Prostate gland (tissue), 2 donors: ENCODE results near the gene FGF11. TPM values are rescaled to one million over a fixed set of nuclear protein-coding genes. Genes with fewer than 3 reads are reported as not detected.
"Not testable (repeated sequence)": the region's sequence is repeated elsewhere in the genome, so short reads cannot be mapped to it uniquely, and the experiment has no call there.

Experiments
- DNase-seq: peaks from one replicate; pipeline ENCODE4 v3.0.0-alpha.2; 2019; ENCODE audit warnings: low spot score
- H3K27ac ChIP-seq, 2 donors: fragments of 200-600 bp; sonication (generic); 2 replicates each; pipeline ENCODE4 v1.5.1; 2017 to 2019
- H3K27me3 ChIP-seq: fragments of 200-600 bp; sonication (generic); replicated peaks from 2 replicates; pipeline ENCODE4 v1.5.1; 2019; ENCODE audit not compliant: insufficient read depth
- H3K36me3 ChIP-seq, 2 donors: fragments of 200-600 bp; sonication (generic); 1 replicate in 1 of 2; 2 replicates in 1 of 2; pipeline versions ENCODE4 v1.5.1 to v1.8.1; 2017 to 2019
- H3K4me1 ChIP-seq: fragments of 200-600 bp; sonication (generic); replicated peaks from 2 replicates; pipeline ENCODE4 v1.5.1; 2019
- H3K4me3 ChIP-seq, 2 donors: fragments of 200-600 bp; sonication (generic); 2 replicates each; pipeline ENCODE4 v1.5.1; 2017 to 2019
- H3K9me3 ChIP-seq: fragments of 200-600 bp; sonication (generic); 2 replicates; pipeline ENCODE4 v1.5.1; 2017
- POLR2A ChIP-seq: fragments of 450-650 bp; IDR thresholded peaks from one replicate; pipeline ENCODE4 v1.6.1; 2016; ENCODE audit warnings: antibody characterized with exemption, mild to moderate bottlenecking
- POLR2AphosphoS5 ChIP-seq: sonication (generic); formaldehyde crosslinking; IDR thresholded peaks from one replicate; pipeline ENCODE4 v1.6.1; 2017; ENCODE audit warnings: antibody characterized with exemption
- WGBS: methylation state at CpG from one replicate; pipeline ENCODE4 v1.1.5; 2018; 5-methylcytosine and 5-hydroxymethylcytosine counted together
- intact Hi-C: fragments of 100-400 bp; cut with DNase I; formaldehyde crosslinking; loops from one replicate; pipeline ENCODE4 v1.14.2; 2022
- total RNA-seq, 2 donors: library from RNA; depleted of rRNA; stranded (reverse); fragments of >200 nt; gene quantifications; one replicate each; pipeline ENCODE4 v1.1.0, GENCODE V29; 2016
- TF ChIP-seq, protein P1 (sequence below), 4 experiments: fragments of 200-600 bp in 2 of 4; fragments of 450-650 bp in 2 of 4; sonication (generic) in 2 of 4; IDR thresholded peaks; 1 replicate in 3 of 4; 2 replicates in 1 of 4; pipeline ENCODE4 v1.5.1; 2016 to 2019; ENCODE audit warnings: antibody characterized with exemption in 4 of 4, mild to moderate bottlenecking in 2 of 4, moderate library complexity in 2 of 4

The FGF11 gene
- total RNA-seq, 2 donors from 2014 or later: 1.2 to 4.2 TPM

DNA sequence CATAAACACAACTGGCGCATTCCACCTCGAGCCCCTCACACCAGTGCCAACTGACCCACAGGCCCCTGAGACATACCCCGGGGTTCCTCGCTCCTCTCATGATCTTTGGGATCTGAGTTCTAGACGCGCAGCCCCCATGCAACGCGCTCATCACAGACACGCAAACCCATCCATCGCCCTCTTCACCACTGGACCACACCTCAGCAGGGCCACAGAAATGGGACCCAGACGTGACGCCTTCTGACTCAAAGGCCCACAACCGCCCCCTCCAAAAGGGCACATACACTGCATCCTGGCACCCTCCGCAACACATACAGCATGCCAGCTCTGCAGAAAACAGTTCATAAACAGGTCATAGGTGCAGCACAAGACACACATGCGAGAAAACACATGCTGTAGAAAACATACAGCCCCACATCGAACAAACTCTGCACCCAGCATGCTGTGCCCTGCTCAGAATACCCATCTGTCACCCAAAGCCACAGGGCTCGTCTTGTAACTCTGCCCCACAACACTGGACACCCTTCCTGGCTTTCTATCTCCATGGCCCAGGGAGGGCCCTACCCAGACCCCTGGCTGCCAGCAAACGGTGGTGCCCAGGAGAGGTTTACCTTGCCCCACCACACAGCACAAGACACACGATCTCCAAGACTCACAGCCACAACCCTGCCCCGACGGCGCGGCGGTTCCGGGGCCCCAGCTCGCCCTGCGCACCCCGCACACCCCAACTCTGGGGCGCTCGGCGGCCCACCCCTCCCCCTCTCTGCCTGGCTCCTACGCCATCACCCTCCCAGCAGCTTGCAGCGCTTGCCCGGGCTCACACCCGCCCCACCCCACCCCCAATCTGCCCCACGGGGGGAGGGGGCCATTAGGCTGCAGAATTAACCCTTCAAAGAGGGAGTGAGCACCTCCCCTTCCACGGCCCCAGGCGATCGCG, 39.2 kb downstream of the FGF11 start:
- no peak for TF ChIP-seq POLR2A
- TF ChIP-seq POLR2AphosphoS5: no peak
- TF ChIP-seq, protein P1, sequence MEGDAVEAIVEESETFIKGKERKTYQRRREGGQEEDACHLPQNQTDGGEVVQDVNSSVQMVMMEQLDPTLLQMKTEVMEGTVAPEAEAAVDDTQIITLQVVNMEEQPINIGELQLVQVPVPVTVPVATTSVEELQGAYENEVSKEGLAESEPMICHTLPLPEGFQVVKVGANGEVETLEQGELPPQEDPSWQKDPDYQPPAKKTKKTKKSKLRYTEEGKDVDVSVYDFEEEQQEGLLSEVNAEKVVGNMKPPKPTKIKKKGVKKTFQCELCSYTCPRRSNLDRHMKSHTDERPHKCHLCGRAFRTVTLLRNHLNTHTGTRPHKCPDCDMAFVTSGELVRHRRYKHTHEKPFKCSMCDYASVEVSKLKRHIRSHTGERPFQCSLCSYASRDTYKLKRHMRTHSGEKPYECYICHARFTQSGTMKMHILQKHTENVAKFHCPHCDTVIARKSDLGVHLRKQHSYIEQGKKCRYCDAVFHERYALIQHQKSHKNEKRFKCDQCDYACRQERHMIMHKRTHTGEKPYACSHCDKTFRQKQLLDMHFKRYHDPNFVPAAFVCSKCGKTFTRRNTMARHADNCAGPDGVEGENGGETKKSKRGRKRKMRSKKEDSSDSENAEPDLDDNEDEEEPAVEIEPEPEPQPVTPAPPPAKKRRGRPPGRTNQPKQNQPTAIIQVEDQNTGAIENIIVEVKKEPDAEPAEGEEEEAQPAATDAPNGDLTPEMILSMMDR (IDR thresholded peaks at IDR 0.05): peak in 1 of 4 experiments; percentile 6
- peaks cover 22% of the 10 kb centered on the region for H3K4me1 ChIP-seq
- H3K4me3 ChIP-seq: peak overlapping the region; percentile 100
- intact Hi-C loops: loop anchor here (5.0 kb wide), 2 partner anchors 41 to 76 kb away; partner anchors contain the start of genes FGF11, TMEM102 and TMEM256
- H3K27me3 ChIP-seq: no peaks in the 10 kb centered on the region
- WGBS: 11% methylated on average over 39 of the region's 40 CpGs
- H3K36me3 ChIP-seq: no peaks in the 10 kb centered on the region
- H3K9me3 ChIP-seq: no peaks in the 10 kb centered on the region
- peak overlapping the region; percentile 100 for H3K27ac ChIP-seq
- DNase-seq: peak; percentile 42

DNA sequence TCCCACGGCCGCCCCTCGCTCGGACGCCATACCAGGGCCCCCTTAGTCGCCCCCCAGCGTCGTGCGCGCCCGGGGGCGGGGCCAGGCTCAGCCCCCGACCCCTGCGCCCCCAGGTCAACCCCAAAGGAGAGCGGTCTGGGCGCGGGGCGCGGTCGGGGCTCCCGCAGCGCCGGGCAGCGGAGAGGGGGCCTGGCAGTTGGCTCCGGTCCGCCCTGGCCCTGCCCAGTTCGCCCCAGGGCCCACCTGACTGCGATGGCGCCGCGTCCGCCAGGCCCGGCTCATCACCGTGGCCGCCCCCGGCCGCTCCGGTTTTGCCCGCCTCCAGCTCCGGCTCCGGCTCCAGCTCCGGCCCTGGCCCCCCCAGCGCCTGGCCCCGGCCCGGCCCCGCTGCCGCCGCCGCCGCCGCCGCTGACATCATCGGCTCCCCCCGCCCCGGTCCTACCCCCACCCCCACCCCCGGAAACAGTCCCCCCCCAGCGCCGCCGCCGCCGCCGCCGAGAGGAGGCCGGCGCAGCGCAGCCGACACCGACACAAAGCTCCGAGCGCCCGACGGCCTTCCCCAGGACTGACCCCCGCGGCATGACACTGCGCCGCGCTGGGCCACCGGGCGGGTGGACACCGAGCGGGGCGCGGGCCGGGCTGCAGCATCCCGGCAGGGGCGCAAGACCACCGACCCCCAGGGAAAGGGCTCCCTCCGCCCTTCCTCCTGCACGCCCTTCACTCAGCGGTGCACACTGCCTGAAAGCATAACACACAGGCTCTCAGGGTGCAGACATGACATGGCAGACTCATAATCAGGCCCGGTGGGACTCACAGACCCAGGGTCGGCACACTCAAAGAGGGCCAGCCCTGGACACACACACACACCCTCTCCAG, 40.1 kb downstream of the FGF11 start, which contains the start of gene ZBTB4:
Gene ZBTB4, minus strand, starts transcription at position 419 of the 876 bp plus-strand sequence. CDS start 12,830 bp downstream, outside the sequence.
- intact Hi-C loops: loop anchor here (5.0 to 10.0 kb wide), 4 partner anchors 42 to 205 kb away; partner anchors contain the start of genes FGF11, KCTD11, TMEM102 and TMEM256
- DNase-seq: peak; percentile 62

DNA sequence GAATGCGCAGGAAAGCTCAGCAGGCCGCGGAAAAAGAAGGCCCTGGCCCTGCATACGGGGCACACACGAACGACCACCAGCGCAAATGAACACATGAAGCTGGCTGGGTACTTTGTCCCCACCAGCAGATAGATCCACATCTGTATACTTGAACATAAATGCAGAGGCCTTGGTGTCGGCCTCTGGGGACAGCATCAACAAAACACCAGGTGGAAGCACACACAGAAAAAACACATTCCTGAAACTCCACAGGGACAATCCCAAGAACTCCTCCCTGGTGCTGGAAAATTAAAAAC, 40.7 kb downstream of the FGF11 start:
- Histone ChIP-seq H3K27me3 (no peaks in the 10 kb centered on the region), H3K36me3 (no peaks in the 10 kb centered on the region), H3K4me3 (peak overlapping the region; percentile 100), H3K9me3 (no peaks in the 10 kb centered on the region), H3K4me1 (peaks cover 22% of the 10 kb centered on the region), H3K27ac (peak overlapping the region; percentile 100)
- DNase-seq: no peak
- intact Hi-C loops: loop anchor here (10.0 kb wide), 2 partner anchors 125 to 205 kb away; partner anchors contain the start of genes KCTD11, TMEM95, TP53 and WRAP53
- TF ChIP-seq, protein P1 (IDR thresholded peaks at IDR 0.05): no peak
- TF ChIP-seq POLR2AphosphoS5: no peak
- TF ChIP-seq POLR2A: no peak
- WGBS: 3% methylated on average over 8 of the region's 8 CpGs

More for the DNA sequence above, 40.1 kb downstream of the FGF11 start, which contains the start of gene ZBTB4:
- Histone ChIP-seq H3K4me1 (peaks cover 22% of the 10 kb centered on the region), H3K4me3 (peak within 1 kb of the TSS; percentile 100), H3K27ac (peak within 1 kb of the TSS; percentile 100), H3K27me3 (no peaks in the 10 kb centered on the region), H3K9me3 (no peaks in the 10 kb centered on the region), H3K36me3 (no peaks in the 10 kb centered on the region)
- under 1% methylated on average over 55 of the region's 92 CpGs for WGBS
- TF ChIP-seq, protein P1 (IDR thresholded peaks at IDR 0.05): no peak
- TF ChIP-seq POLR2AphosphoS5 (no peak), POLR2A (peak; percentile 54)

DNA sequence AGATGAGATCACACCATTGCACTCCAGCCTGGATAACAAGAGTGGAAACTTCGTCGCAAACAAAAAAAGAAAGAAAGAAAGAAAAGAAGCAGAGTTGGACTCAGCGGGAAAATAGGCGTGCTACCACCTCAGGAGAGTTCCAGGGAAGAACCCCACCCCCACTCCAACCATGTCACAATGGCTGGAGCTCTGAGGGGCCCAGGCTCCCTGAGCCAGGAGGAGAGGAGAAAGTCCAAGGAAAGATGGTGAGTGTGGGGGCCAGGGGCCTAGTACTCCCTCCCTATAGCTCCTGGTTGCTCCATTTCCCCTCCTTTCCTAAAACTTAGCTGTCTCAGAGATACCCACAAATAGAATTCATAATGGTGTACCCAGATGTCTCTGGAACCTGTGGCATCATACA, 42.0 kb downstream of the FGF11 start, which contains the start of gene SLC35G6:
Gene SLC35G6, plus strand, starts transcription at position 172 of the 400 bp plus-strand sequence. Its CDS starts 71 bp downstream, at position 243.
- peaks cover 17% of the 10 kb centered on the region for H3K4me1 ChIP-seq
- H3K27me3 ChIP-seq, H3K36me3 ChIP-seq, H3K9me3 ChIP-seq, DNase-seq, H3K4me3 ChIP-seq: not testable (repeated sequence)
- 86% methylated on average over 4 of the region's 4 CpGs for WGBS
- intact Hi-C loops: loop anchor here (10.0 kb wide), 2 partner anchors 126 to 204 kb away; partner anchors contain the start of genes KCTD11, TMEM95, TP53 and WRAP53
- peak within 1 kb of the TSS; percentile 100 for H3K27ac ChIP-seq

DNA sequence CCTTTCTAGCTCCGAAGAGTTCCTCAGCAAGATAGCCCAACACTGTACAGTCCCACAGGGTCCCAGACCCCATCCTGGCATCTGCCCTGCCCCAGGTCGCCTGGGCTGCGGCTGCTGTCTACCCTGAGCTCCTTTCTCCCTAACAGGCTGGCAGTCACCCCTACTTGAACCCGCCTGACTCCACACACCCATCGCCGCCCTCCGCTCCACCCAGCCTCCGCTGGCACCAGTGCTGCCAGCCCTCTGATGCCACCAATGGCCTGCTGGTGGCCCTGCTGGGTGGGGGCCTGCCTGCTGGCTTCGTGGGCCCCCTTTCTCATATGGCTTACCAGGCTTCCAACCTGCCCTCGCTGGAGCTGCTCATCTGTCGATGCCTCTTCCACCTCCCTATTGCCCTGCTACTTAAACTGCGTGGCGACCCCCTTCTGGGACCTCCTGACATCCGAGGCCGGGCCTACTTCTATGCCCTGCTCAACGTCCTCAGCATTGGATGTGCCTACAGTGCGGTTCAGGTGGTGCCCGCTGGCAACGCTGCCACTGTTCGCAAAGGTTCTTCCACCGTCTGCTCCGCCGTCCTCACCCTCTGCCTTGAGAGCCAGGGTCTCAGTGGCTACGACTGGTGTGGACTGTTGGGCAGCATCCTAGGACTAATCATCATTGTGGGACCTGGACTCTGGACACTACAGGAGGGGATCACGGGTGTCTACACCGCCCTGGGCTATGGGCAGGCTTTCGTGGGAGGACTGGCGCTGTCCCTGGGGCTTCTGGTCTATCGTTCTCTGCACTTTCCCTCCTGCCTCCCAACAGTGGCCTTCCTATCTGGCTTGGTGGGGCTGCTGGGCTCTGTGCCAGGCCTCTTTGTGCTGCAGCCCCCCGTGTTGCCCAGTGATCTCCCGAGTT, 42.8 kb downstream of the FGF11 start:
- not testable (repeated sequence) for H3K4me3 ChIP-seq, H3K36me3 ChIP-seq, DNase-seq, H3K4me1 ChIP-seq, H3K27me3 ChIP-seq, H3K9me3 ChIP-seq
- peak overlapping the region in 1 of 2 donors; percentile 100 for H3K27ac ChIP-seq
- 87% methylated on average over 30 of the region's 31 CpGs for WGBS
- intact Hi-C loops: loop anchor here (10.0 kb wide), 2 partner anchors 127 to 203 kb away; partner anchors contain the start of genes KCTD11, TMEM95, TP53 and WRAP53

DNA sequence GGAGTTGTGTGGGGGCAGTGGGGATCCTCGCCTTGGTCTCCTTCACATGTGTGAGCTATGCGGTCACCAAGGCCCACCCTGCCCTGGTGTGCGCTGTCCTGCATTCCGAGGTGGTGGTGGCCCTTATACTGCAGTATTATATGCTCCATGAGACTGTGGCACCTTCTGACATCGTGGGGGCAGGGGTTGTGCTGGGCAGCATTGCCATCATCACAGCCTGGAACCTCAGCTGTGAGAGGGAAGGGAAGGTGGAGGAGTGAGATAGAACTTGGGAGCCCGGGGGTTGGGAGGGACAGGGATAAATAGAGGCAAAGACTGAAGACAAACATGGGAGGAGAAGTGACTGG, 43.4 kb downstream of the FGF11 start:
- H3K4me1 ChIP-seq, H3K9me3 ChIP-seq, DNase-seq, H3K36me3 ChIP-seq, H3K27me3 ChIP-seq: not testable (repeated sequence)
- intact Hi-C loops: loop anchor here (10.0 kb wide), 2 partner anchors 128 to 202 kb away; partner anchors contain the start of genes KCTD11, TMEM95, TP53 and WRAP53
- peak overlapping the region; percentile 100 for H3K27ac ChIP-seq
- peak overlapping the region in 1 of 2 donors; percentile 63 for H3K4me3 ChIP-seq
- WGBS: 57% methylated on average over 6 of the region's 6 CpGs
